DND-41 (cell line): ENCODE measurements around the gene NCOA4.

Source experiments
- CTCF ChIP-seq: IDR thresholded peaks from 2 replicates; pipeline ENCODE4 v1.5.1; 2012; ENCODE audit warnings: borderline replicate concordance, low read length, moderate library complexity, mild to moderate bottlenecking; ENCODE audit not compliant: poor library complexity, severe bottlenecking; ENCODE audit errors: extremely low read depth
- EZH2 ChIP-seq: IDR thresholded peaks from 3 replicates; pipeline ENCODE4 v1.6.1; 2012; ENCODE audit warnings: borderline replicate concordance, low read depth, mild to moderate bottlenecking, moderate library complexity, low read length, inconsistent platforms; ENCODE audit not compliant: severe bottlenecking

GRCh38 chr10:46042527-46042926 is 12.1 kb upstream of the NCOA4 start:
- TF ChIP-seq CTCF (no peak), EZH2 (no peak)
